Trophoblast cell (in vitro differentiated cells and primary cell): Measurements from ENCODE around the gene CENPK.

Experiments used
- DNase-seq, 2 donors: peaks; one replicate each; pipeline ENCODE4 v3.0.0-alpha.2; 2016
- H2AFZ ChIP-seq: 2 replicates; pipeline ENCODE4 v1.6.1; 2013; ENCODE audit warnings: low read length, moderate library complexity, mild to moderate bottlenecking; ENCODE audit not compliant: insufficient read depth, poor library complexity
- H2AK5ac ChIP-seq: 2 replicates; pipeline ENCODE4 v1.6.1; 2013; ENCODE audit warnings: mild to moderate bottlenecking, low read length
- H2BK120ac ChIP-seq: 2 replicates; pipeline ENCODE4 v1.6.1; 2013; ENCODE audit warnings: low read length, mild to moderate bottlenecking, moderate library complexity; ENCODE audit not compliant: insufficient read depth, poor library complexity
- H2BK12ac ChIP-seq: 2 replicates; pipeline ENCODE4 v1.6.1; 2013; ENCODE audit warnings: mild to moderate bottlenecking, low read length, moderate library complexity
- H2BK5ac ChIP-seq: 2 replicates; pipeline ENCODE4 v1.6.1; 2013; ENCODE audit warnings: low read length, low read depth, moderate library complexity, mild to moderate bottlenecking; ENCODE audit not compliant: poor library complexity
- H3K14ac ChIP-seq: 2 replicates; pipeline ENCODE4 v1.6.1; 2013; ENCODE audit warnings: mild to moderate bottlenecking, low read length
- H3K18ac ChIP-seq: 2 replicates; pipeline ENCODE4 v1.6.1; 2013; ENCODE audit warnings: mild to moderate bottlenecking, low read length
- H3K23ac ChIP-seq: 2 replicates; pipeline ENCODE4 v1.6.1; 2013; ENCODE audit warnings: low read length
- H3K27ac ChIP-seq: 2 replicates; pipeline ENCODE4 v1.5.1; 2013; ENCODE audit warnings: low read depth, mild to moderate bottlenecking, inconsistent platforms, low read length, moderate library complexity
- H3K27me3 ChIP-seq: 2 replicates; pipeline ENCODE4 v1.6.1; 2013; ENCODE audit warnings: inconsistent platforms, mild to moderate bottlenecking, low read length, moderate library complexity; ENCODE audit not compliant: insufficient read depth
- H3K36me3 ChIP-seq, 2 experiments: 1 replicate in 1 of 2; 2 replicates in 1 of 2; pipeline ENCODE4 v1.6.1; 2013; ENCODE audit warnings: low read length in 2 of 2, mild to moderate bottlenecking in 2 of 2, moderate library complexity in 1 of 2; ENCODE audit not compliant: insufficient read depth in 2 of 2, control insufficient read depth in 1 of 2
- H3K4ac ChIP-seq: 2 replicates; pipeline ENCODE4 v1.6.1; 2013; ENCODE audit warnings: low read depth, mild to moderate bottlenecking, low read length, moderate library complexity
- H3K4me1 ChIP-seq, 2 experiments: 1 replicate in 1 of 2; 2 replicates in 1 of 2; pipeline ENCODE4 v1.6.1; 2013; ENCODE audit warnings: low read length in 2 of 2, mild to moderate bottlenecking in 2 of 2, moderate library complexity in 1 of 2; ENCODE audit not compliant: insufficient read depth in 2 of 2, control insufficient read depth in 1 of 2
- H3K4me2 ChIP-seq: 2 replicates; pipeline ENCODE4 v1.6.1; 2013; ENCODE audit warnings: inconsistent platforms, mild to moderate bottlenecking, low read length, moderate library complexity
- H3K4me3 ChIP-seq: 2 replicates; pipeline ENCODE4 v1.5.1; 2013; ENCODE audit warnings: mild to moderate bottlenecking, low read depth, low read length, inconsistent platforms
- H3K79me1 ChIP-seq: one replicate; pipeline ENCODE4 v1.6.1; 2013; ENCODE audit warnings: low read length
- H3K79me2 ChIP-seq: 2 replicates; pipeline ENCODE4 v1.6.1; 2013; ENCODE audit warnings: low read length, mild to moderate bottlenecking; ENCODE audit not compliant: control insufficient read depth, insufficient read depth, poor library complexity
- H3K9ac ChIP-seq: 2 replicates; pipeline ENCODE4 v1.6.1; 2013; ENCODE audit warnings: mild to moderate bottlenecking, low read length
- H3K9me3 ChIP-seq: 2 replicates; pipeline ENCODE4 v1.6.1; 2013; ENCODE audit warnings: low read depth, mild to moderate bottlenecking, control low read depth, inconsistent platforms, low read length; ENCODE audit not compliant: insufficient read depth
- H4K12ac ChIP-seq: 2 replicates; pipeline ENCODE4 v1.6.1; 2013; ENCODE audit warnings: low read depth, mild to moderate bottlenecking, low read length, moderate library complexity
- H4K8ac ChIP-seq: 2 replicates; pipeline ENCODE4 v1.6.1; 2013; ENCODE audit warnings: low read depth, mild to moderate bottlenecking, low read length, moderate library complexity
- H4K91ac ChIP-seq: one replicate; pipeline ENCODE4 v1.6.1; 2013; ENCODE audit warnings: low read depth, mild to moderate bottlenecking, low read length, moderate library complexity
- WGBS: extraction: QIAGEN DNeasy Blood & Tissue Kit; methylation state at CpG from one replicate; pipeline ENCODE4 v1.1.7; 2013; ENCODE audit warnings: missing lambda C conversion rate; ENCODE audit not compliant: insufficient read length, insufficient coverage; ENCODE audit errors: extremely low coverage; 5-methylcytosine and 5-hydroxymethylcytosine counted together

CENPK gene

DNA sequence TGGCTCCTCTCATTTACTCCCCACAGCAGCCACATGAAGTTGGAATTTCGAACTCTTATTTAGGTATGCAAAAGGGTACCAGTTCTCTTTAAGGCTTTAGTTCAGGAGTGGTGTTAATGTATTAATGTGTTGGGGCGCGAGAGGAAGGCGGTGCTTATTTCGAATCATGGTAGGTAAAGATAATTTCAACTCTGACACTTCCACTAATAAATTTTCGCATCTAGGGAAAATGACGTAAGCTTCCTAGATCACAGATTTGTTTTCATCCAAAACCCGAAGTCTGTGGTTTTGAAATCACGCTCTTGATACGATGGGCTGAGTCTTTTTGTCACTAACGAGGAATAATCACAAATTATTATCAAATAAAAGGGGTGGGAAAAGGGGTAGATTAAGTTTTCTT, 809 bp upstream of the CENPK start:
- H4K91ac ChIP-seq: no peak overlapping the region

DNA sequence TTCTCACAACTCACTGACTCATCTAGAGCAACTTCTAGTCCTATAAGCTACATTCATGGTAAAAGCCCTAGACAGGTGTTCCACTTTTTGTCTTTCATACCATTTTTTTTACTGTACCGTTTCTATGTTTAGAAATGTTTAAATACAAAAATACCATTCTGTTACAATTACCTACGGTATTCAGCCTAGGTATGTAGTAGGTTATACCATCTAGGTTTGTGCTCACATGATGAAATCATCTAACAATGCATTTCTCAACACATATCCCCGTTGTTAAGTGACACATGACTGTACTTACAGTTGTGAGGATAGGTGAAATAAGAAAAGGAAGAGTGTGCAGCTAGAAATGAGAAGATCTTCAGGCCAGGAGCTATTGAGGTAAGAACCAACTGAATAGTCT, 6.2 kb downstream of the CENPK start:
- no peaks in the 10 kb centered on the region for H3K9me3 ChIP-seq
- no peaks in the 10 kb centered on the region for H3K4me1 ChIP-seq
- no peak overlapping the region for H3K4ac ChIP-seq
- H3K4me3 ChIP-seq: no peak overlapping the region
- no peak overlapping the region for H2BK120ac ChIP-seq
- no peak overlapping the region for H4K91ac ChIP-seq
- H2BK5ac ChIP-seq: no peak overlapping the region
- no peak overlapping the region for H3K23ac ChIP-seq
- no peak overlapping the region for H2AFZ ChIP-seq
- H2BK12ac ChIP-seq: no peak overlapping the region
- no peak overlapping the region for H4K12ac ChIP-seq
- no peak overlapping the region for H3K4me2 ChIP-seq
- H3K27me3 ChIP-seq: no peaks in the 10 kb centered on the region
- no peak overlapping the region for H3K14ac ChIP-seq
- H3K27ac ChIP-seq: no peak overlapping the region
- H3K36me3 ChIP-seq: peaks cover 4 to 5% of the 10 kb centered on the region in 2 experiments
- H3K79me2 ChIP-seq: no peaks in the 10 kb centered on the region
- H3K79me1 ChIP-seq: no peaks in the 10 kb centered on the region
- no peak overlapping the region for H4K8ac ChIP-seq
- H3K9ac ChIP-seq: no peak overlapping the region
- no peak overlapping the region for H2AK5ac ChIP-seq
- peak; percentile 30 to 91 for DNase-seq
- H3K18ac ChIP-seq: no peak overlapping the region
- no CpG with 5 or more reads among the region's 3 CpGs for WGBS

More for the DNA sequence above, 809 bp upstream of the CENPK start:
- H3K9me3 ChIP-seq: no peaks in the 10 kb centered on the region
- H3K23ac ChIP-seq: no peak overlapping the region
- peaks cover 3% of the 10 kb centered on the region for H3K79me1 ChIP-seq
- H2BK120ac ChIP-seq: no peak overlapping the region
- H3K4ac ChIP-seq: no peak overlapping the region
- H3K27me3 ChIP-seq: no peaks in the 10 kb centered on the region
- H3K4me2 ChIP-seq: peak overlapping the region; percentile 61
- H3K27ac ChIP-seq: no peak overlapping the region
- no peak overlapping the region for H3K4me3 ChIP-seq
- peaks cover 3% of the 10 kb centered on the region for H3K79me2 ChIP-seq
- H2BK12ac ChIP-seq: no peak overlapping the region
- H2AFZ ChIP-seq: no peak overlapping the region
- H3K18ac ChIP-seq: no peak overlapping the region
- H2BK5ac ChIP-seq: no peak overlapping the region
- H3K14ac ChIP-seq: no peak overlapping the region
- no peak overlapping the region for H2AK5ac ChIP-seq
- DNase-seq: peak in 1 of 2 donors; percentile 10
- no peak overlapping the region for H3K9ac ChIP-seq
- WGBS: no CpG with 5 or more reads among the region's 11 CpGs
- H3K4me1 ChIP-seq: no peaks in the 10 kb centered on the region
- peaks cover 0 to 2% of the 10 kb centered on the region in 2 experiments for H3K36me3 ChIP-seq
- no peak overlapping the region for H4K8ac ChIP-seq
- no peak overlapping the region for H4K12ac ChIP-seq

DNA sequence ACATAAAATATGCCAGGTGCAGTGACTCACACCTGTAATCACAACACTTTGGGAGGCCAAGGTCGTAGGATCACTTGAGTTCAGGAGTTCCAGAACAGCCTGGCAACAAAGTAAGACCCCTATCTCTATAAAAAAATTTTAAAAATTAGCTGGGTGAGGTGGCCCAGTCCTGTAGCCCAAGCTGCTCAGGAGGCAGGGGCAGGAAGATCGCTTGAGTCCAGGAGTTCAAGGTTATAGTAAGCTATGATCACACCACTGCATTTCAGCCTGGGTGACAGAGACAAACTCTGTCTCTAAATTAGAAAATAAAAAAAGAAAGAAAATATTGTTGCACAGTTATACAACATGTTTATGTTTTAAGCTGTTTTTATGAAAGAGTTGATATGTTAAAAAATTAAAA, 6.8 kb downstream of the CENPK start:
- WGBS: no CpG with 5 or more reads among the region's 2 CpGs
- H2BK120ac ChIP-seq: no peak overlapping the region
- H3K27ac ChIP-seq: no peak overlapping the region
- no peak overlapping the region for H4K8ac ChIP-seq
- H3K27me3 ChIP-seq: no peaks in the 10 kb centered on the region
- no peak overlapping the region for H2AK5ac ChIP-seq
- H3K4me1 ChIP-seq: no peaks in the 10 kb centered on the region
- H3K14ac ChIP-seq: no peak overlapping the region
- peaks cover 4 to 5% of the 10 kb centered on the region in 2 experiments for H3K36me3 ChIP-seq
- no peak for DNase-seq
- no peaks in the 10 kb centered on the region for H3K79me1 ChIP-seq
- H2BK5ac ChIP-seq: no peak overlapping the region
- no peak overlapping the region for H2BK12ac ChIP-seq
- no peak overlapping the region for H3K4ac ChIP-seq
- no peak overlapping the region for H3K18ac ChIP-seq
- no peak overlapping the region for H3K4me2 ChIP-seq
- no peak overlapping the region for H3K9ac ChIP-seq
- no peak overlapping the region for H2AFZ ChIP-seq
- no peak overlapping the region for H4K91ac ChIP-seq
- H3K4me3 ChIP-seq: no peak overlapping the region
- no peak overlapping the region for H4K12ac ChIP-seq
- H3K79me2 ChIP-seq: no peaks in the 10 kb centered on the region
- no peak overlapping the region for H3K23ac ChIP-seq
- H3K9me3 ChIP-seq: no peaks in the 10 kb centered on the region

DNA sequence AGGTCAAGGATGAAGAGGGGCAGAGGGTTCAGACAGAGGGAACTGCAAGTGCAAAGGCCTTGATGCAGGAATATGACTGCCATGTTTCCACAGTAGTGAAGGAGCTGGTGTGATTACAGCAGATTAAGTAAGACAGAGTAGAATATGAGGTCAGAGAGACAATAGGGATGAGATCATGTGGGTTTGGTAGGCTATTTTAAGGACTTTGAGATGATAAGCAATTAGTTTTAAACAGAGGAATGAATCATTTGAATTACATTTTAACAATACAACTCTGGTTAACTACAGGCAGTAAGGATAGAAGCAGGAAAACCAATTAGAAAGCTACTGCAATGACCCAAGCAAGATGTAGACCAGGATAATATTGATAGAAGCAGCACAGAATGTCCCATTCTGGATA, 7.7 kb downstream of the CENPK start:
- H3K9ac ChIP-seq: no peak overlapping the region
- H4K91ac ChIP-seq: no peak overlapping the region
- no peaks in the 10 kb centered on the region for H3K4me1 ChIP-seq
- no peaks in the 10 kb centered on the region for H3K79me2 ChIP-seq
- no peak overlapping the region for H3K14ac ChIP-seq
- no peak for DNase-seq
- no peak overlapping the region for H3K23ac ChIP-seq
- H4K12ac ChIP-seq: no peak overlapping the region
- no peak overlapping the region for H4K8ac ChIP-seq
- H3K18ac ChIP-seq: no peak overlapping the region
- no peak overlapping the region for H3K4me3 ChIP-seq
- H2BK12ac ChIP-seq: no peak overlapping the region
- no peak overlapping the region for H2BK5ac ChIP-seq
- no peaks in the 10 kb centered on the region for H3K27me3 ChIP-seq
- H3K36me3 ChIP-seq: peaks cover 6 to 7% of the 10 kb centered on the region in 2 experiments
- no peak overlapping the region for H2AK5ac ChIP-seq
- H2AFZ ChIP-seq: no peak overlapping the region
- no peak overlapping the region for H3K27ac ChIP-seq
- H3K9me3 ChIP-seq: no peaks in the 10 kb centered on the region
- H3K79me1 ChIP-seq: no peaks in the 10 kb centered on the region
- H2BK120ac ChIP-seq: no peak overlapping the region
- no peak overlapping the region for H3K4ac ChIP-seq
- no peak overlapping the region for H3K4me2 ChIP-seq
